HG03064 (cell line): ENCODE data around the gene PTPRF.
A peak's percentile ranks its signal among the peaks of the same experiment; 100 is the strongest.

Experiments
- ATAC-seq: cut with Tn5 transposase; IDR thresholded peaks from one replicate; pipeline ENCODE4 v1.9.1; 2021; ENCODE audit warnings: low read depth; ENCODE audit not compliant: unreplicated experiment

Gene PTPRF

DNA sequence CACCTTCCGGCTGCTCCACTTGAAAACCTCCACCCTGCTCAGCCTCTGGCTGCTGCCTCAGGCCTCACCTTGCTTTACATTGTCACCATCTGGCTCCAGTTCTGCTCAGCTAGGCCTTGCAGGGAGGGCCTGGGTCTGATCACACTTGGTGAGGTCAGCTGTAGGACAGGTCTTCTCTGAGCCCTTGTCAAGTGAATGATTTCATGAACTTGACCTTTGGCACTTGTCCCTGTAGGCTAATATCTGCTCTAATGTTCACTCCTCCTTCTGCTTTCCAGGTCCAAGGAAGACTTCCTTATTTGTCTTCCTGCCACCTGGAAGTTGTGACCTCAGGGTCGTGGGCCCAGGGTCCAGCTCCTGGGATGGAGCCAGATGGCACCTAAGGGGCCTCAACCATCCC is 41.4 kb downstream of the PTPRF start:
- ATAC-seq, result no peak

- no peak for ATAC-seq
These were observed 41.9 kb downstream of the PTPRF start for GRCh38 chr1:43572538-43572937.

DNA sequence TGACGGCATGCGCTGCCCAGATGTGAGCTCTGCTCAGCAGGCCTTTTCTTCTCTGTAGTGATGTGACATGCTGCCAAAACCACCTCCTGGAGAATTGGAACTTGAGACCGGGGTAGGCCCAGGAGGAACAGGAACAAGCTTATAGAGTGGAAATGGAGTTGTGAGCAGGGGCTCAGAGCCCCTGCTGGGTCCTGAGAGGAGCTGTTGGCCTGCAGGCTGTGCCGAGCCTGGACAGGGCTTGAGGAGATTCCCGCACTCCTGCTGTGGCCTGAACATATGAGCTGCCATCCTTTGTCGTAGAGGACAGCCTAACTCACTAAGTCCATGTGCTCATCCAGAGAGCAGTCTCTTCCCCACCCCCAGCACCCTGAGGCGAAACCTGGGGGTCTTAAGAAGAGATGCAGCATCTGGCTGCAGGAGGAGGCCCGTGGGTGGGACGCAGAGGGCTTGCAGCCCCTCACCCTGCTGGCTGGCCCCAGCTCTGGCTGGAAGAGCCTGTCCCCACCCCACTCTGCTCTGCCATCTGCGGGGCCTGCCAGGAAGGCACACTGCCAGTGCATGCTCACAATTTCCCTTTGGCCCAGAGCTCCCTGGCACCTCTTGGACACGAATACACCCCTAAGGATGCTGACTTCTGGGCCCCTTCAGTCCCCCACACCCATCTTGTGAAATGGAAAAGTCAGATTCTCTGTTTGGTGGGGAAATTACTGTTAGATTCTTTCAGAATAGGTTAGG is 42.5 kb downstream of the PTPRF start:
- no peak for ATAC-seq

DNA sequence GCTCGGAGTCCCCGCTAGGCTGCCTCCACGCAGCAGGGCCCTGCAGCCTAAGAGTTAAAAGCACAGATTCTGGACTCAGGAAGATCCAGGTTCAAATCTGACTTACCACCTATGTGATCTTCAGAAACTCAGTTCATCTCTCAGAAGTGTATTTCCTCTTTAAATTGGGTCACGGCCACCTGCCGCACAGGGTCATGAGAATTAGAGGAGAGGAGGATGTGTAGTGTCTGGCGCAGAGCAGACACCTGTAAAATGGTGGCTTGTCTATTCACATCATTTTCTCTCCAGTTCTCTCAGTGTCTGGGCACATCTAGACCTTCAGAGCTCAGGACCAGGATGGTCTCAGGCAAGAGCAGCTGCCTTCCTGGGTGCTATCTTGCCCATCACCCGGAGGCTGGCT is 45.8 kb downstream of the PTPRF start:
- ATAC-seq, result no peak

DNA sequence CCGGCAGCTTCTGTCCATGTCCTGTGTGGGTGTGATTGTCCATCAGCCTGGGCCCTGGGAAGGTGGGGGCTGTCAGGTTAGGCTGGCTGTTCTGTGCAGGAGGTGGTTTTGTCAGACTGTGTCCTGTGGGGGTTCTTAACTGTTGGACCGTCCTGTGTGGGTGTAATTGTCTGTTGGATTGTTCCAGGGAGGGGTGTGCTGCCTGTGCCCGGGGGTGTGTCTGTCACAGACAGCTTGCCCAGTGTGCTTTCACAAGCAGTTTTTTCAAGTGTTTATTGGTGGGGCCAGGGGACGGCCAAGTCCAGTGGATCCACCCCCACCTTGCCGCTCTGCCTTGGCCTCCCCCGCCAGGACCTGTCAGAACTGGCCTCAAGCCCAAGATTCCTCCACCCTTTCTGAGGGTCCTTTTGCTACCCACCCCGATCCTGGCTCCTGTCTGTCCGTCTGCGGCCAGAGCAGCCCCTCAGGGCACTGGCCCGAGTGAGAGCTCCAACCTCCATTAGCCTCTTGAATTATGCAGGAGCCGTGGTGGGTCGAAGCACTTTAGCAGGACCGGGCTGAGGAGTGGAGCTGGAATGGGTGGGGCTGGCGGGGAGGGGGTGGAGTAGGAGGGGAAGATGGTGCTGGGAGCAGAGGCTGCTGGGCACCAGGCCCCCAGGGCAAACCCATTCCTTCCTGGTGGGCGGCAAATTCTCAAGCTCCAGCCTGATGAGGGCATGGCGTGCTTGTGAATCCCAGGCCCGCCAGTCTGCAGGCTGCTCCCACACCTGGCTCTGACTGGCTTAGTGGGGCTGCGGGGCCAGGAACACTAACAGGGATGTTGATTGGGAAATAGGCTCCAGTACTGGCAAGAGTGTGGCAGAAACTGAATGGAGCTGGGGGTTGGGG is 47.2 kb downstream of the PTPRF start:
- no peak for ATAC-seq

GRCh38 chr1:43580039-43580438 is 49.4 kb downstream of the PTPRF start:
- no peak for ATAC-seq

DNA sequence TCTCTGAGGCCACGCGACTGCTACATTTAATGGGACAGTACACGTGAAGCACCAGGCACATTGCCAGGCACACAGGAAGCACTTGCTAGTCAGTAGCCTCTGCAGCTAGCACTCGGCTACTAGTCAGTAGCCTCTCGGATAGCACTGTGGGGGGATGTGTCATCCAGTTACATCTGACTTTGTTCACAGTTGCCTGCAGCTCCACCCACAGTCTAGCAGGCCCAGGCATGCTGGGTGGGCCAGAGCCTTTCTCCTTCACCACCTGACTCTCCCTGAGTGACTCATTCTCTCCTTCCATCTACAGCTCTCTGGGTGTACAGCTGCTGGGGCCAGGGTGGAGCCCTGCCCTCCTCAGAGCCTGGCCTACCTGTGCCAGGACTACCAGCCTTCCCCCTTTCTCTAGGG is 51.5 kb downstream of the PTPRF start:
- ATAC-seq, result peak; percentile 85

GRCh38 chr1:43583058-43583457 is 52.4 kb downstream of the PTPRF start:
- no peak for ATAC-seq

DNA sequence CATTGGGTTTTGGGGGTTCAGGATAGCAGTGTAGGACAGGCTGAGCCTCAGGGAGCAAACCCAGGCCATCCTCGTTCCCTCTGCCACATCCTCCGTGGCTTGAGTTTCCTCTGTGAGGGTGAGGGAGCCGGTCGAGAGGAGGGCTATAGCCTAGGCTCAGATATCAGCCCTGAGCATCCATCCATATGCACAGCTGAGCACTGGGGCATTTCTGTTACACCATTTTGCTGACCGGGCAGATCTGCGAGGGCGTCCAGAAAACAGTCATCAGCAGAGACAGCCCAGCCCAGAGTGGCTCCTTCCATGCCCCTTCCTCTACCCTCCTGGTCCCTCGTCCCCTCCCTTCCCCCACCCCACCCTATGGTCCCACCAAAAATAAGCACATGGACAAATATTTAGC is 53.5 kb downstream of the PTPRF start:
- no peak for ATAC-seq

GRCh38 chr1:43585557-43585956 is 54.9 kb downstream of the PTPRF start:
- ATAC-seq, result no peak

GRCh38 chr1:43586136-43586731 is 55.6 kb downstream of the PTPRF start:
- no peak for ATAC-seq

DNA sequence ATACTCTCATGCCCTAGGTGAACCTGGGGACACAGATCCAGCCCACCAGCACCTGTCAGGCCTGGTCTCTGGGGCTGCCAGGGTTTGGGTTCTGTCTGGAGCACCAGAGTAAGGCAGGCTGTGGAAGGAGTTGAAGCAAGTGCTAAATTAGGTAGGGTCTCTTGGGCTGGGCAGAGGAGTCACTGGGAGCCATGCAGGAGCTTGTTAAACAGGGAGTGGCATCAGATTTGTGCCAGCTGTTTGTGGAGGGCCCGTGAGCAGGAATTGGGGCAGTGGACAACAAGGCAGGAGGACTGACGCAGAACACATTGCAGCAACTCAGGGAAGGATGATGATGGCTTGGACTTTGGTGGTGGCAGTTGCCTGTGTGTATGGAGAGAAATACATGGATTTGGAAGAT is 56.3 kb downstream of the PTPRF start:
- ATAC-seq, result no peak

DNA sequence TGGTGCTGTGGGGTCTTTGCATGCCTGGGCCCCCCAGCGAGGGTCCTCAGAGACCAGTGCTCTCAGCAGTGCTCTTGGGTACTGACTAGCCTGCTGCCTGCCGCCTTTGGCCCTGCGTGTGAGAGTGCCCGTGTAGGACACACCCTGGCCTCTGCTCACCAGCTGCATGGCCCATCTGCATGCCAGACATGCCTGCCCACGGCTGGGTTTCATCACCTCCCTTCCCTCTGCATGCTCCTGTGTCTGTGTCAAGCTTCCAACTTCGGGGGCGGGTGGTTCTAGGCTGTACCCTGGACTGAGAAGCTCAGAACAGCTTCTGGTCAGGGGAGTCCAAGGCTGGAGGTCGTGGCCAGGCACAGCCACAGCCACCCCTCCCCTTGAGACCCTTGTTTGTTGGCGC is 56.9 kb downstream of the PTPRF start:
- ATAC-seq, result no peak

DNA sequence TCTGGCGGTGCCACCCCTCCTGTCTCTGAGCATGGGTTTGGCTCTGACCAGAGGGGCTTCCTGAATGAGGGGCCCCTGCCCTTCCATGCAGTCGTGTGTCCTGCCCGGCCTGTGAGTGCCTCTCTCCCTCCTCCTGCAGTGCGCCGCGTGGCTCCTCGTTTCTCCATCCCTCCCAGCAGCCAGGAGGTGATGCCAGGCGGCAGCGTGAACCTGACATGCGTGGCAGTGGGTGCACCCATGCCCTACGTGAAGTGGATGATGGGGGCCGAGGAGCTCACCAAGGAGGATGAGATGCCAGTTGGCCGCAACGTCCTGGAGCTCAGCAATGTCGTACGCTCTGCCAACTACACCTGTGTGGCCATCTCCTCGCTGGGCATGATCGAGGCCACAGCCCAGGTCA is 57.9 kb downstream of the PTPRF start:
- ATAC-seq, result no peak

DNA sequence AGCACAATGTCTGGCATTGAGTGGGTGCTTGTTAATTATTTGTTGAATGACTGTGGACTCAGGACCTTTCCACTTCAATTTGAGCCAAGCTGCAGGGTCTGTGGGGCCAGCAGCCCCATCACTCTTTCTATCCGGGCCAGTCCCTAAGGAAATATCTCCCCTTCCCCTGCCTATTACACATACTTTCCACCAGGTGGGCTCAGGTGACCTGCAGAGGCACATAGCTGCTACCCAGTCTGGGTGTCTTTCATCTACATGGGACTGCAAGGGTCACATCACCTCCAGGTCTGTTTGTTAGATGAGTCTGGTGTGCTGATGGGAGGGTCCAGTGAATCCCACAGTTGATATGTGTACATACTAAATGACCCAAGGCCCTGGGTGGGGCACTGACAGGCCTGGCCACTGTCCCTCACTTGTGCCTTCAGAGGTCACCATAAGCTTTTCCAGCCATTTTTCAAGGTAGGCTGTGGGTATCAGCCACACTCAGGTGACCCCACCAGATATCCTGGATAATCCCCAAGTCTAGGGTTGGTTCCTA is 59.8 kb downstream of the PTPRF start:
- ATAC-seq, result no peak

GRCh38 chr1:43591181-43591580 is 60.5 kb downstream of the PTPRF start:
- no peak for ATAC-seq

DNA sequence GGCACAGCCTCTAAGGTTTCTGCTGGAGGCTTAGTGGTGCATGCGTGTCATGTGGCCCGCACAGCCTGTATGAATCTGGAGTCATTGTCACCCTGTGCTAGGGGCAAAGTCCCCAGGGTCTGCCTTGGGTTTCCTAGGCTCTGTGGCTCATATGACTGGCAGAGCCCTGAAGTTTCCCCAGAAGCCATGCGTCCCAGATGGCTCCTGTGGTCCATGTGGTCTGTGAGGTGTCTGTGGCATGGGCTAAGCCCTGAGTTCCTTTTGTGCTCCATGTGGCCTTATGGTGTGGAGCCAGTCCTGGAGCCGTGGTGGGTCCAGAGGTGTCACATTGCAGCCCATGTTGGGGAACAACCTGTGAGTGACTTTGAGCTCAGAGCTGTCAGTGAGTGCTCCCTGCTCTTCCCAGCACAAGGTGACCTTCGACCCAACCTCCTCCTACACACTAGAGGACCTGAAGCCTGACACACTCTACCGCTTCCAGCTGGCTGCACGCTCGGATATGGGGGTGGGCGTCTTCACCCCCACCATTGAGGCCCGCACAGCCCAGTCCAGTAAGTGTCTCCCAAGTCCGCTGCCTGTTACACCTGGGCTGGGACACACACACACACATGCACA is 61.5 kb downstream of the PTPRF start:
- ATAC-seq, result no peak

DNA sequence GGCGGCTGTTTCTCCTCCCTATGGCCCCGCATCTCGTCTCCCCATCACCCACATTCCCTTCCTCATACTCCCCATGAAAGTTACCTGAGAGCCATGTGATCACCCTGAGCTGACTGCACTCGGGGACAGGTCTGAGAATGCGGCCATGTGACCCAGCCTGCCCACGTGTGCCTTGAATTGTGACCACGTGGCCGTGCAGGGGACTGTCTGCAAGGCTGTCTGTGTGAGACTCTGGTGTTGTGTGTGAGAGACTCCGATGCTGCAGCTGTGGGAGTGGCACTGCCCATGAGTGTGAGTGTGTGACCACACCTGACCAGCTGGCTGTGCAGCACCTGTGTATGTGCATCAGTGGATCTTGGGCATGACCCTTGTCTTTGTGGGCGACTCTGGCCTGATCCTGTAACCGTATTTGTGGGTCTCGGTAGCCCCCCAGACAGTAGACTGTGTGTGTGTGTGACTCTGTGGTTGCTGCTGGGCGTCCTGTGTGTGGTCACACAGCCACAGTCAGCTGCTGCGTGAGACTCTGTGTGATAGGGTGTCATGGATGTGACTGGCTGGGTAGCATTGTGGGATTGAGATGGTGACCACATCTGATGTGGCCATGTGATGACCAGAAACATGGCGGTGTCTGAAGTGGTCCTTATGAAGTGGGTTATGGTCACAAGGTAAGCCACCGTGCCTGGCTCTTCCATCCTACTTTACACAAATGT is 62.4 kb downstream of the PTPRF start:
- no peak for ATAC-seq

DNA sequence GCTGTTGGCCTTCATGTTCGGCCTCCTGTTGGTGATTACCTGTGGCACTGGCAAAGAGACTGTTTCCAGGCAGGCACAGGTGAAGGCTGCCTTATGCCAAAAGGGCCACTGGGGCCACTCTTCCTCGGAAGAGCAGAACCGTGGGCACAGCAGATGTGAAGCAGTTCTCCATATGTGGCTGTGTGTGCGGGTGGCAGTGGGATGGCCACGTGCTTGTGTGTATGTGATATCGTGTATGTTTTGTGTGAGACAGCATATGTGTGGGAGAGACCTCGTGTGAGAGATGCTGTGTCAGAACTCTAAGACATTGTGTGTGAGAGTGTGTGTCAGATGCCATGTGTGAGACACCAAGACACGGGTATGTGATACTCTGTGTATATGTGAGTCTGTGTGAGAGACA is 65.9 kb downstream of the PTPRF start:
- no peak for ATAC-seq

- ATAC-seq, result no peak
These were observed 66.3 kb downstream of the PTPRF start for GRCh38 chr1:43597028-43597427.
